GM12892 (cell line): ENCODE measurements around the gene TATDN3.

Source experiments
- POLR2A ChIP-seq: IDR thresholded peaks from 2 replicates; pipeline ENCODE4 v1.6.1; 2011; ENCODE audit warnings: low read depth, low read length, control low read depth
- POLR2AphosphoS5 ChIP-seq: IDR thresholded peaks from 2 replicates; pipeline ENCODE4 v1.6.1; 2011; ENCODE audit warnings: low read depth, low read length, control low read depth
- TAF1 ChIP-seq: IDR thresholded peaks from 2 replicates; pipeline ENCODE4 v1.6.1; 2011; ENCODE audit warnings: low read depth, mild to moderate bottlenecking, control low read depth, low read length, borderline replicate concordance

DNA sequence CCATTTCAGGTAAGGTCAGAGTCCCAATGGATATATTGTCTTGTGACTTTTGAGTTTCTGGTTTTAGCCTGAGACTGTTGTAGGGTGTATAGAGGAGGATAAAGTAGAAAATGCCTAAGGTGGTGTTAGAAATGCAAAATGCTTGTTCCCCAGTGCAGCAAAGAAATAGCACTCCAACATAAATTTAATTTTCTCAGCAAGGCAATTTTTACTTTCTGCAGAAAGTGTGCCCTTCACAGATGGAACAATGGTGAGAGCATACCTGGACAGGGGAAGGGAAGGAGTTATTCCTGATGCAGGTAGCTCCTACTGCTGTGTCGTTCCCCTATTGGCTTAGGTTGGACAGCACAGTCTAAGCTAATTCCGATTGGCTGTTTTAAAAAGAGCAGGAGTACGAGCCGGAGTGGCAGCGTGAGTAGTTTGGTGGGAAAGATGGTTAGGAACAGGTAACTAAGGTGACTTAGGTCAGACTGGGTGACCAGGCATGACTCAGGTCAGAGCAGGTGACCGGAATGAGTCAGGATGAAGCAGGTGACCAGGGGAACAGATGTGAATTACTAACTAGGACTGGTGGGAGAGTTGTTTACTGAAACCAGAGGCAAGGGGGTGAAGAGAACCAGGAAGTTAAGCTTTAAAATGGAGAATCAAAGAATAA, 34.2 kb downstream of the TATDN3 start:
- TF ChIP-seq POLR2AphosphoS5 = no peak
- no peak for TF ChIP-seq POLR2A
- TF ChIP-seq TAF1 = no peak
